Esophagus muscularis mucosa (tissue), 4 donors: ENCODE results near the gene EHD1. TPM values are rescaled to one million over a fixed set of nuclear protein-coding genes. Genes with fewer than 3 reads are reported as not detected.

ENCODE experiments used
- DNase-seq: peaks from one replicate; pipeline ENCODE4 v3.0.0-alpha.2; 2017; ENCODE audit errors: extremely low spot score
- H3K27ac ChIP-seq, 4 donors: fragments of 200-600 bp; sonication (generic); replicated peaks in 1 of 4; 1 replicate in 3 of 4; 2 replicates in 1 of 4; pipeline ENCODE4 v1.5.1; 2016 to 2019; ENCODE audit warnings: mild to moderate bottlenecking in 1 of 4
- H3K27me3 ChIP-seq, 4 donors: fragments of 200-600 bp; sonication (generic); one replicate each; pipeline versions ENCODE4 v1.5.1 to v1.6.0; 2016 to 2019
- H3K36me3 ChIP-seq, 4 donors: fragments of 200-600 bp; sonication (generic); one replicate each; pipeline ENCODE4 v1.5.1; 2016 to 2019
- H3K4me1 ChIP-seq, 4 donors: fragments of 200-600 bp; sonication (generic); one replicate each; pipeline ENCODE4 v1.5.1; 2016 to 2019
- H3K4me3 ChIP-seq, 4 donors: fragments of 200-600 bp; sonication (generic); 1 replicate in 2 of 4; 2 replicates in 2 of 4; pipeline ENCODE4 v1.5.1; 2016 to 2019; ENCODE audit warnings: mild to moderate bottlenecking in 4 of 4, moderate library complexity in 1 of 4
- H3K9me3 ChIP-seq, 4 donors: fragments of 200-600 bp; sonication (generic); 1 replicate in 3 of 4; 2 replicates in 1 of 4; pipeline ENCODE4 v1.5.1; 2016 to 2019
- EP300 ChIP-seq: sonication (generic); formaldehyde crosslinking; IDR thresholded peaks from one replicate; pipeline ENCODE4 v1.6.1; 2017; ENCODE audit warnings: antibody characterized with exemption
- POLR2A ChIP-seq: fragments of 450-650 bp; IDR thresholded peaks from one replicate; pipeline ENCODE4 v1.6.1; 2017; ENCODE audit warnings: antibody characterized with exemption, moderate library complexity, mild to moderate bottlenecking, low read depth
- POLR2AphosphoS5 ChIP-seq, 2 donors: sonication (generic); formaldehyde crosslinking; IDR thresholded peaks; one replicate each; pipeline ENCODE4 v1.6.1; 2017; ENCODE audit warnings: antibody characterized with exemption in 2 of 2
- WGBS: methylation state at CpG from one replicate; pipeline ENCODE4 v1.1.5; 2018; 5-methylcytosine and 5-hydroxymethylcytosine counted together
- intact Hi-C: fragments of 100-400 bp; cut with DNase I; formaldehyde crosslinking; loops from one replicate; pipeline ENCODE4 v1.15.1; 2023
- total RNA-seq, 4 donors: library from RNA; depleted of rRNA; stranded (reverse); fragments of >200 nt; gene quantifications; one replicate each; pipeline versions ENCODE4 v1.1.0 to v1.2.1, GENCODE V29; 2016
- TF ChIP-seq, protein P1 (sequence below), 3 experiments: fragments of 200-600 bp in 2 of 3; fragments of 450-650 bp in 1 of 3; sonication (generic) in 2 of 3; IDR thresholded peaks; one replicate each; pipeline ENCODE4 v1.5.1; 2017 to 2019; ENCODE audit warnings: antibody characterized with exemption in 3 of 3, mild to moderate bottlenecking in 2 of 3, moderate library complexity in 1 of 3

The EHD1 gene
- total RNA-seq, 4 donors from 2014 or later, result 57.0 to 193 (median 104) TPM

DNA sequence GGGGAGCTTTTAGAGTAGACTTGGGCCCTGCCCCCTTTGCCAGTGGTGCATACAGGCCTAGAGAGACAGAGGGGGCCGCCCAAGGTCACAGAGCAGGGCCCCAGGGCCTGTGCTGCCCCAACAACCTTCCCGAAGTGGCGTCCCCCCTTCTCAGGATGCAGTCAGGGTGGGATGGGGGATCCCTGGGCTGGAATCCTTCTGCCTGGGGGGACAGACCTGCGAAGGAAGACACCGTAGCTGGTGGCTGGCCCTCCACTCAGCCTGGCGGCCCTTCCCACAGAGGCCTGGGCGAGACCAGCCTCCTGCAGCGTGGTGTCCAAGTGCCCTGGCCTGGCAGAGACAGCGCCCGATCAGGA lies 14.4 kb upstream of the EHD1 start:
- Histone ChIP-seq H3K4me1 (peaks cover 22 to 32% (median 25%) of the 10 kb centered on the region in 4 donors), H3K9me3 (no peaks in the 10 kb centered on the region), H3K36me3 (peaks cover 7 to 35% (median 30%) of the 10 kb centered on the region in 4 donors), H3K4me3 (no peak overlapping the region), H3K27me3 (no peaks in the 10 kb centered on the region), H3K27ac (no peak overlapping the region)
- DNase-seq, result no peak
- intact Hi-C loops, result loop anchor here (10.0 kb wide), 1 partner anchor 108 kb away; no protein-coding TSS in a partner anchor
- no peak for TF ChIP-seq POLR2AphosphoS5 (IDR thresholded peaks at IDR 0.05)
- TF ChIP-seq, protein P1, sequence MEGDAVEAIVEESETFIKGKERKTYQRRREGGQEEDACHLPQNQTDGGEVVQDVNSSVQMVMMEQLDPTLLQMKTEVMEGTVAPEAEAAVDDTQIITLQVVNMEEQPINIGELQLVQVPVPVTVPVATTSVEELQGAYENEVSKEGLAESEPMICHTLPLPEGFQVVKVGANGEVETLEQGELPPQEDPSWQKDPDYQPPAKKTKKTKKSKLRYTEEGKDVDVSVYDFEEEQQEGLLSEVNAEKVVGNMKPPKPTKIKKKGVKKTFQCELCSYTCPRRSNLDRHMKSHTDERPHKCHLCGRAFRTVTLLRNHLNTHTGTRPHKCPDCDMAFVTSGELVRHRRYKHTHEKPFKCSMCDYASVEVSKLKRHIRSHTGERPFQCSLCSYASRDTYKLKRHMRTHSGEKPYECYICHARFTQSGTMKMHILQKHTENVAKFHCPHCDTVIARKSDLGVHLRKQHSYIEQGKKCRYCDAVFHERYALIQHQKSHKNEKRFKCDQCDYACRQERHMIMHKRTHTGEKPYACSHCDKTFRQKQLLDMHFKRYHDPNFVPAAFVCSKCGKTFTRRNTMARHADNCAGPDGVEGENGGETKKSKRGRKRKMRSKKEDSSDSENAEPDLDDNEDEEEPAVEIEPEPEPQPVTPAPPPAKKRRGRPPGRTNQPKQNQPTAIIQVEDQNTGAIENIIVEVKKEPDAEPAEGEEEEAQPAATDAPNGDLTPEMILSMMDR (IDR thresholded peaks at IDR 0.05), result no peak
- no peak for TF ChIP-seq EP300
- TF ChIP-seq POLR2A, result no peak
- 93% methylated on average over 6 of the region's 10 CpGs for WGBS

DNA sequence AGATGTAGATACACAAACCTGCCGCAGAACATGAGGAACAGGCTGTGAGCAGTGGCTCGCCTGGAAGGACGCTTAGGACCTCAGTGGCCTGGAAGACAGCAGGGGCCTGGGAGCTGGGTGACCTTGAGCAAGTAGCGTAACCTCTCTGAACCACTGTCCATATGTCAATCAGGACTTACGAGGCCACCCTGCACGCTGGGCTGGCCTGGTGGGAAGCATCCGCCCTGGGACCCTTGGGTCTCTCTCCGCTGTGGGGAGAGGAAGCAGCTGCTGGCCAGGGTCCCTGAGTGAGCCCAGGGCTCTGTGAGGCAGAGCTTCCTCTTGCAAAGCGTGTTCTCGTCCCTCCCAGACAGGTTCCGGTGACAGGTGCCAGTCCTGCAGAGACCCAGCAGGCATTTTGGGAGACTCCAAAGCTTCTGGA lies 14.0 kb upstream of the EHD1 start:
- no peak for DNase-seq
- Histone ChIP-seq H3K27ac (no peak overlapping the region), H3K9me3 (no peaks in the 10 kb centered on the region), H3K4me3 (no peak overlapping the region), H3K4me1 (peaks cover 26 to 36% (median 29%) of the 10 kb centered on the region in 4 donors), H3K27me3 (no peaks in the 10 kb centered on the region), H3K36me3 (peaks cover 4 to 31% (median 26%) of the 10 kb centered on the region in 4 donors)
- TF ChIP-seq POLR2AphosphoS5 (IDR thresholded peaks at IDR 0.05) (no peak), EP300 (no peak), POLR2A (no peak)
- TF ChIP-seq, protein P1 (IDR thresholded peaks at IDR 0.05), result no peak
- 72% methylated on average over 9 of the region's 11 CpGs for WGBS
- intact Hi-C loops, result loop anchor here (10.0 kb wide), 1 partner anchor 108 kb away; no protein-coding TSS in a partner anchor

DNA sequence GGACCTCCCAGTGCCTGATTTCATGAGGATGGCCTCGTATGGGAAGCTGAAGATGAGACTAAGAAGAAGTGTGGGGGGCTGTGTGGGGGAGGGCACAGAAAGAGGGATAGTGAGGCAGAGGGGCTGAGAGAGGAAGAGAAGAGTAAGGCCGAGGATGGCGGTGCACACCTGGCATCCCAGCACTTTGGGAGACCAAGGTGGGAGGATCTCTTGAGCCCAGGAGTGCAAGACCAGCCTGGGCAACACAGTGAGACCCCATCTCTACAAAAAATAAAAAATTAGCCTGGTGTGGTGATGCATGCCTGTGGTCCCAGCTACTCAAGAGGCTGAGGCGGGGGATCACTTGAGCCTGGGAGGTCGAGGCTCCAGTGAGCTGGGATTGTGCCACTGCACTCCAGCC lies 13.5 kb upstream of the EHD1 start:
- Histone ChIP-seq H3K36me3 (peaks cover 0 to 25% (median 21%) of the 10 kb centered on the region in 4 donors), H3K27me3 (no peaks in the 10 kb centered on the region), H3K4me3 (no peak overlapping the region), H3K27ac (no peak overlapping the region), H3K9me3 (no peaks in the 10 kb centered on the region), H3K4me1 (peaks cover 30 to 37% (median 34%) of the 10 kb centered on the region in 4 donors)
- TF ChIP-seq POLR2A (no peak), POLR2AphosphoS5 (IDR thresholded peaks at IDR 0.05) (no peak), EP300 (no peak)
- TF ChIP-seq, protein P1 (IDR thresholded peaks at IDR 0.05), result no peak
- DNase-seq, result no peak
- intact Hi-C loops, result loop anchor here (10.0 kb wide), 1 partner anchor 107 kb away; no protein-coding TSS in a partner anchor
- 83% methylated on average over 5 of the region's 5 CpGs for WGBS

DNA sequence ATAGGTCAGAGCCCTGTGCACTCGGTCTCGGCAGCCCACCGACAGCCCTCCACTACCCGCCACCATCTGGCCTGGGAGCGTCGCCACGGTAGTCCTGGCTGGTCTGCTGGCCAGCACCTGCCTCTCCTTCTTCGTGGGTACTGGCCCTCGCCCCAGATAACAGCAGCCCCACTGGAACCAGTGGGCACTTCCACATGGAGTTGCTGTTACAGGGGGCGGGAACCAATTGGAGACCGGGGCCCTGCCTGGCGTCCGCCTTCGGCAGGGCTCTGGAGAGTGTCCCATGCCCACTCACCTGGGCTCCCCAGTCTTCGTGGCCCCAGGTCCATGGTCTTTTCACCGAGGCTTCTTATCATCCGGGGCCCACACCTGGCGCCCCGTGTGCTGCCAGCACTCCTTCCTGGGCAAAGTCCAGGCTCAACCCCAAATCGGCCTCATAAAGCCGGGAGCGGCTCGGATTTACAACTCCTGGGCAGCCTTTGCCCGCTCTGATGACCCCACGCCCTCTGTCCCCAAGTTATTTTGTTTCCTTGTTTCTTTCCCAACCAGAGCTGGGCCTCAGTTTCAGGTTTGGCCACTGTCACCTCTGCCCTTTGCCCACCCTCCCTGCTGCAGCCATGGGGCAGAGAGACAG lies 12.9 kb upstream of the EHD1 start:
- intact Hi-C loops, result loop anchor here (10.0 kb wide), 1 partner anchor 107 kb away; no protein-coding TSS in a partner anchor

More for the DNA sequence above, 12.9 kb upstream of the EHD1 start:
- H3K4me3 ChIP-seq, result no peak overlapping the region
- no peaks in the 10 kb centered on the region for H3K9me3 ChIP-seq
- WGBS, result 90% methylated on average over 25 of the region's 25 CpGs
- H3K27ac ChIP-seq, result no peak overlapping the region
- no peak for TF ChIP-seq POLR2AphosphoS5 (IDR thresholded peaks at IDR 0.05)
- no peak for TF ChIP-seq EP300
- TF ChIP-seq, protein P1 (IDR thresholded peaks at IDR 0.05), result no peak
- no peak for TF ChIP-seq POLR2A
- no peak for DNase-seq
- peaks cover 30 to 37% (median 34%) of the 10 kb centered on the region in 4 donors for H3K4me1 ChIP-seq
- H3K27me3 ChIP-seq, result no peaks in the 10 kb centered on the region
- peaks cover 0 to 20% (median 15%) of the 10 kb centered on the region in 4 donors for H3K36me3 ChIP-seq
